Hepatocyte (in vitro differentiated cells): Measurements from ENCODE around the gene RHPN2. TPM values are rescaled to one million over a fixed set of nuclear protein-coding genes. Genes with fewer than 3 reads are reported as not detected.

Source experiments
- DNase-seq: peaks from one replicate; pipeline ENCODE4 v3.0.0-alpha.2; 2016; ENCODE audit warnings: low spot score
- H2AFZ ChIP-seq: fragments of 200-600 bp; sonication (generic); 2 replicates; pipeline ENCODE4 v1.6.0; 2016; ENCODE audit warnings: antibody characterized with exemption, mild to moderate bottlenecking
- H3K27ac ChIP-seq: fragments of 200-600 bp; sonication (generic); 2 replicates; pipeline ENCODE4 v1.5.1; 2016; ENCODE audit warnings: mild to moderate bottlenecking
- H3K27me3 ChIP-seq: fragments of 200-600 bp; sonication (generic); 2 replicates; pipeline ENCODE4 v1.6.1; 2016
- H3K36me3 ChIP-seq: fragments of 200-600 bp; sonication (generic); replicated peaks from 2 replicates; pipeline ENCODE4 v1.5.1; 2016; ENCODE audit warnings: low read depth; ENCODE audit not compliant: insufficient read depth
- H3K4me1 ChIP-seq: fragments of 200-600 bp; sonication (generic); 2 replicates; pipeline ENCODE4 v1.5.1; 2016; ENCODE audit warnings: mild to moderate bottlenecking, moderate library complexity; ENCODE audit not compliant: insufficient read depth
- H3K4me2 ChIP-seq: fragments of 200-600 bp; sonication (generic); 2 replicates; pipeline ENCODE4 v1.6.0; 2016
- H3K4me3 ChIP-seq: fragments of 200-600 bp; sonication (generic); 2 replicates; pipeline ENCODE4 v1.5.1; 2016; ENCODE audit warnings: mild to moderate bottlenecking
- H3K79me2 ChIP-seq: fragments of 200-600 bp; sonication (generic); 2 replicates; pipeline ENCODE4 v1.6.0; 2017; ENCODE audit warnings: mild to moderate bottlenecking
- H3K9me2 ChIP-seq: fragments of 200-600 bp; sonication (generic); replicated peaks from 2 replicates; pipeline ENCODE4 v1.6.0; 2017; ENCODE audit warnings: mild to moderate bottlenecking; ENCODE audit not compliant: insufficient read depth
- H3K9me3 ChIP-seq: fragments of 200-600 bp; sonication (generic); 2 replicates; pipeline ENCODE4 v1.5.1; 2016; ENCODE audit warnings: low read depth, mild to moderate bottlenecking
- H4K20me1 ChIP-seq: fragments of 200-600 bp; sonication (generic); 2 replicates; pipeline ENCODE4 v1.6.0; 2016; ENCODE audit warnings: mild to moderate bottlenecking; ENCODE audit not compliant: insufficient read depth, poor library complexity, severe bottlenecking
- CTCF ChIP-seq: fragments of 200-600 bp; sonication (generic); IDR thresholded peaks from 2 replicates; pipeline ENCODE4 v1.5.1; 2016; ENCODE audit warnings: antibody characterized with exemption, mild to moderate bottlenecking; ENCODE audit not compliant: poor library complexity
- EZH2 ChIP-seq: fragments of 200-600 bp; sonication (generic); IDR thresholded peaks from 2 replicates; pipeline ENCODE4 v1.6.1; 2016; ENCODE audit warnings: antibody characterized with exemption, mild to moderate bottlenecking, borderline replicate concordance
- EZH2phosphoT487 ChIP-seq: fragments of 200-600 bp; sonication (generic); IDR thresholded peaks from one replicate; pipeline ENCODE4 v1.6.1; 2018; ENCODE audit warnings: antibody characterized with exemption, mild to moderate bottlenecking, low read depth, moderate library complexity; ENCODE audit not compliant: unreplicated experiment, severe bottlenecking
- WGBS: methylation state at CpG from one replicate; pipeline ENCODE4 v1.1.6; 2016; ENCODE audit warnings: low lambda C conversion rate; ENCODE audit errors: missing lambda C conversion rate; 5-methylcytosine and 5-hydroxymethylcytosine counted together
- polyA plus RNA-seq: library from polyadenylated mRNA; unstranded; fragments of >200 nt; fragmentation: Nextera tagmentation; extraction: Ambion mirVana; gene quantifications from 2 replicates; pipeline ENCODE4 v1.2.1, GENCODE V29; 2016
- total RNA-seq: library from RNA; depleted of rRNA; stranded (reverse); fragments of >200 nt; gene quantifications from 2 replicates; pipeline ENCODE4 v1.2.3, GENCODE V29; 2014

RHPN2 gene
- total and polyA plus RNA-seq, 2 experiments from 2014 or later = 44.3 to 67.9 TPM

GRCh38 chr19:33110137-33110910 lies 45.6 kb upstream of the RHPN2 start:
- Histone ChIP-seq H3K36me3 (peaks cover 4% of the 10 kb centered on the region), H3K27me3 (no peaks in the 10 kb centered on the region), H3K4me2 (no peak overlapping the region), H2AFZ (no peak overlapping the region), H3K79me2 (no peaks in the 10 kb centered on the region), H3K4me3 (no peak overlapping the region), H3K9me3 (no peaks in the 10 kb centered on the region), H3K27ac (no peak overlapping the region), H3K9me2 (no peaks in the 10 kb centered on the region), H4K20me1 (no peaks in the 10 kb centered on the region), H3K4me1 (no peaks in the 10 kb centered on the region)
- WGBS = 84% methylated on average over 9 of the region's 9 CpGs
- no peak for TF ChIP-seq EZH2
- TF ChIP-seq CTCF = no peak
- no peak for TF ChIP-seq EZH2phosphoT487
- DNase-seq = no peak

- H3K36me3 ChIP-seq = peaks cover 4% of the 10 kb centered on the region
- DNase-seq = no peak
- H3K79me2 ChIP-seq = no peaks in the 10 kb centered on the region
- H3K4me2 ChIP-seq = no peak overlapping the region
- no peaks in the 10 kb centered on the region for H3K4me1 ChIP-seq
- H3K27ac ChIP-seq = no peak overlapping the region
- no peak for TF ChIP-seq EZH2
- no peak for TF ChIP-seq EZH2phosphoT487
- TF ChIP-seq CTCF = no peak
- no peak overlapping the region for H3K4me3 ChIP-seq
- H3K9me3 ChIP-seq = no peaks in the 10 kb centered on the region
- H3K9me2 ChIP-seq = no peaks in the 10 kb centered on the region
- WGBS = 91% methylated on average over 8 of the region's 10 CpGs
- H3K27me3 ChIP-seq = no peaks in the 10 kb centered on the region
- H2AFZ ChIP-seq = no peak overlapping the region
- H4K20me1 ChIP-seq = no peaks in the 10 kb centered on the region
Measured at GRCh38 chr19:33108161-33108560, 43.5 kb upstream of the RHPN2 start.

- no peak overlapping the region for H2AFZ ChIP-seq
- no peaks in the 10 kb centered on the region for H3K9me2 ChIP-seq
- no peak overlapping the region for H3K27ac ChIP-seq
- peaks cover 7% of the 10 kb centered on the region for H3K36me3 ChIP-seq
- no peaks in the 10 kb centered on the region for H3K27me3 ChIP-seq
- no peak for DNase-seq
- H3K4me1 ChIP-seq = peaks cover 13% of the 10 kb centered on the region
- TF ChIP-seq EZH2 (no peak), EZH2phosphoT487 (no peak), CTCF (no peak)
- no peaks in the 10 kb centered on the region for H3K79me2 ChIP-seq
- H3K9me3 ChIP-seq = no peaks in the 10 kb centered on the region
- no peak overlapping the region for H3K4me2 ChIP-seq
- 91% methylated on average over 6 of the region's 6 CpGs for WGBS
- H4K20me1 ChIP-seq = no peaks in the 10 kb centered on the region
- no peak overlapping the region for H3K4me3 ChIP-seq
Measured at GRCh38 chr19:33102893-33103292, 38.2 kb upstream of the RHPN2 start.
